GM18499 (cell line): ENCODE results near the gene TTC31.

Experiments
- ATAC-seq: cut with Tn5 transposase; IDR thresholded peaks from one replicate; pipeline ENCODE4 v1.9.1; 2021; ENCODE audit warnings: moderate number of reproducible peaks; ENCODE audit not compliant: insufficient read depth, unreplicated experiment

TTC31 gene

DNA sequence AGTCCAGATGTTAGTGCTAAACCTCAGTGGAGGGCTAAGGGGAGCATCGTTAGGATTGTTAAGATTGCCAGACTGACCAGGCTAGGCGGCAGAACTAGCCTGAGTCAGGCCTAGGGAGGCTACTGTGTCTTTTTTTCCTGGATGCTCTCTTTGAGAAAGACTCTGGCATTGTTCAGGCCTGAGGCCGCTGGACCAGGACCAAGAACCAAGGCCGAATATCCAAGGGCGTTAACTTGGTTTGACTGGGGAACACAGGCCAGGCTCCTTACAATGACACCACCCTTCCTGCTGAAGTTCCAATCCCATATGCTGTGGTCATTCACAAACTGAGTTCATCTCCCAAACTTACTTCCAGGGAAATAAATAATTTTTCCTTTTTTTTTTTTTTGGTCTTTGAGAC, 57.4 kb downstream of the TTC31 start:
- no peak for ATAC-seq

DNA sequence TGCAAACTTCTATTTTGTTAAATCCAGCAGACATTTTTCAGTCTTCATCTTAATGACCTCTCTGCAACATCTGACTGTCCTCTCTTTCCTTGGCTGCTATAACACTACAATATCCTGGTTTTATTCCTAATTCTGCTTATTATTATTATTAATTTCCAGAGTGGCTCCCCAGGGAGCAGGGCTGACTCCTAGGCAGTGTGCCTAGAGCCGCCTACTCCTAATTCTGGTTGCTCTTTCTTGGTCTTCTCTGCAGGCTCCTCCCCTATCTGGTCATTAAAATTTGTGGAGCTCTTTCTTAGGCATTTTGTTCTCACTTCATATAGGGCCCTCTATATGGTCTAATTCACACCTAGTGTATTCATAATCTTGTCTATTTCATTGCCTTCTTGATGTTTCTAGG, 60.1 kb downstream of the TTC31 start:
- ATAC-seq: no peak
